ENCODE data around the gene USP26.
"Not testable (repeated sequence)": the region's sequence is repeated elsewhere in the genome, so short reads cannot be mapped to it uniquely, and the experiment has no call there.

The USP26 gene

GRCh38 chrX:133085785-133086184, 11.1 kb downstream of the USP26 start:
- H3K4me3 ChIP-seq (ENCODE audit: low read length) = no peak overlapping the region
- no peak for TF ChIP-seq CTCF (IDR thresholded peaks at IDR 0.05; ENCODE audit: insufficient read depth, low read depth, low read length, missing control alignments)
- peak; percentile 86 for DNase-seq (ENCODE audit: low read depth)

- H3K4me3 ChIP-seq (ENCODE audit: low read length); DNase-seq (ENCODE audit: low read depth): not testable (repeated sequence)
Observed at GRCh38 chrX:133085056-133085455, 11.9 kb downstream of the USP26 start.

- H3K4me3 ChIP-seq (ENCODE audit: low read length) = no peak overlapping the region
- no peak for TF ChIP-seq CTCF (IDR thresholded peaks at IDR 0.05; ENCODE audit: insufficient read depth, low read depth, low read length, missing control alignments)
- no peak for DNase-seq (ENCODE audit: low read depth)
Observed at GRCh38 chrX:133083899-133084298, 13.0 kb downstream of the USP26 start.

- H3K4me3 ChIP-seq (ENCODE audit: low read length) = no peak overlapping the region
- no peak for TF ChIP-seq CTCF (IDR thresholded peaks at IDR 0.05; ENCODE audit: insufficient read depth, low read depth, low read length, missing control alignments)
- no peak for DNase-seq (ENCODE audit: low read depth)
Observed at GRCh38 chrX:133081990-133082389, 14.9 kb downstream of the USP26 start.

GRCh38 chrX:133077856-133078255, 19.1 kb downstream of the USP26 start:
- peak; percentile 11 for DNase-seq (ENCODE audit: low read depth)
- H3K4me3 ChIP-seq (ENCODE audit: low read length) = not testable (repeated sequence)

- H3K4me3 ChIP-seq (ENCODE audit: low read length) = no peak overlapping the region
- TF ChIP-seq CTCF (IDR thresholded peaks at IDR 0.05; ENCODE audit: insufficient read depth, low read depth, low read length, missing control alignments) = no peak
- DNase-seq (ENCODE audit: low read depth) = no peak
Observed at GRCh38 chrX:133072566-133072965, 24.3 kb downstream of the USP26 start.

- DNase-seq (ENCODE audit: low read depth) = no peak
- TF ChIP-seq CTCF (IDR thresholded peaks at IDR 0.05; ENCODE audit: insufficient read depth, low read depth, low read length, missing control alignments) = no peak
- H3K4me3 ChIP-seq (ENCODE audit: low read length) = no peak overlapping the region
Observed at GRCh38 chrX:133068461-133068860, 28.4 kb downstream of the USP26 start.

- no peak overlapping the region for H3K4me3 ChIP-seq (ENCODE audit: low read length)
- TF ChIP-seq CTCF (IDR thresholded peaks at IDR 0.05; ENCODE audit: insufficient read depth, low read depth, low read length, missing control alignments) = no peak
- peak; percentile 69 for DNase-seq (ENCODE audit: low read depth)
Observed at GRCh38 chrX:133056341-133056740, 40.6 kb downstream of the USP26 start.
